Natural killer cell treated with Interleukin-12 subunit alpha and Interleukin-12 subunit beta and Interleukin-15 and Interleukin-18, amount 100 ng/mL, for 72 hours (primary cell): Measurements from ENCODE around the gene PRR15. TPM values are rescaled to one million over a fixed set of nuclear protein-coding genes. Genes with fewer than 3 reads are reported as not detected.

ENCODE experiments used
- ATAC-seq, 2 donors: fragments of 150-1000 bp; cut with Tn5 transposase in 1 of 2; sonication (Bioruptor Pico), chemical (Tn5 transposase) in 1 of 2; 2 replicates each; pipeline ENCODE4 v1.10.0; 2021
- DNase-seq: peaks from one replicate; pipeline ENCODE4 v3.0.0; 2022; ENCODE audit warnings: low spot score
- H3K27ac Mint-ChIP-seq, 2 donors: 1 replicate in 1 of 2; 2 replicates in 1 of 2; pipeline ENCODE4 v1.8.0; 2022; ENCODE audit warnings: mixed read lengths in 2 of 2, mild to moderate bottlenecking in 1 of 2, moderate library complexity in 1 of 2
- H3K27me3 Mint-ChIP-seq, 2 donors: 1 replicate in 1 of 2; 2 replicates in 1 of 2; pipeline ENCODE4 v1.8.0; 2022; ENCODE audit warnings: mixed read lengths in 2 of 2
- H3K36me3 Mint-ChIP-seq: one replicate; pipeline ENCODE4 v1.8.0; 2022; ENCODE audit warnings: mixed read lengths
- H3K4me1 Mint-ChIP-seq, 2 donors: 1 replicate in 1 of 2; 2 replicates in 1 of 2; pipeline ENCODE4 v1.8.0; 2022; ENCODE audit warnings: low read depth in 2 of 2, mixed read lengths in 2 of 2, mild to moderate bottlenecking in 1 of 2
- H3K4me3 Mint-ChIP-seq: one replicate; pipeline ENCODE4 v1.8.0; 2022; ENCODE audit warnings: mixed read lengths
- H3K9me3 Mint-ChIP-seq: 2 replicates; pipeline ENCODE4 v1.8.0; 2022; ENCODE audit warnings: mixed read lengths
- total RNA-seq, 2 donors: library from RNA; stranded (reverse); gene quantifications; one replicate each; pipeline ENCODE4 v1.2.3, GENCODE V29; 2022

PRR15 gene
- total RNA-seq, 2 donors from 2014 or later = not detected

GRCh38 chr7:29588900-29589696 is 25.5 kb downstream of the PRR15 start:
- no peaks in the 10 kb centered on the region for H3K36me3 Mint-ChIP-seq
- no peak overlapping the region for H3K4me3 Mint-ChIP-seq
- peaks cover 6 to 9% of the 10 kb centered on the region in 2 donors for H3K4me1 Mint-ChIP-seq
- DNase-seq = peak; percentile 65
- peaks cover 7 to 10% of the 10 kb centered on the region in 2 donors for H3K27me3 Mint-ChIP-seq
- peak; percentile 54 to 72 for ATAC-seq
- no peak overlapping the region for H3K27ac Mint-ChIP-seq
- H3K9me3 Mint-ChIP-seq = no peaks in the 10 kb centered on the region

DNA sequence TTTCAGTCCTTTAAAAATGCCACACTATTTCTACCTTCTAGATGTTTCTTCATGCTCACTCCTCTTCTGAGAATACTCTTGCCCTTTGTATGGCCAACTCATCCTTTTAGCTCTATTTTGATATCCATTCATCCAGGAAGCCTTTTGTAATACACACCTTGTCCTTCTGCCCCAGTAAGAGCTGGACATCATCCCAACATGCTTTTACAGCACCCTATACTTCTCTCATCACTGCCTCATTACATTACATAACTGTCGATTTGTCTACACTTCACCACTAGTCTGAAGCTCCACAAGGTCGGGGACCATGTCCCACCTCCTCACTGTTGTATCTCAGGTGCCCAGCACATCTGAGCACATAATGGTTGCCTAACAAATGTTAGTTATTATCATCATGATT is 29.2 kb downstream of the PRR15 start:
- Mint-ChIP-seq H3K9me3 (no peaks in the 10 kb centered on the region), H3K27me3 (peaks cover 7 to 10% of the 10 kb centered on the region in 2 donors), H3K4me1 (peaks cover 6 to 9% of the 10 kb centered on the region in 2 donors), H3K27ac (no peak overlapping the region), H3K4me3 (no peak overlapping the region), H3K36me3 (no peaks in the 10 kb centered on the region)
- no peak for ATAC-seq
- no peak for DNase-seq

DNA sequence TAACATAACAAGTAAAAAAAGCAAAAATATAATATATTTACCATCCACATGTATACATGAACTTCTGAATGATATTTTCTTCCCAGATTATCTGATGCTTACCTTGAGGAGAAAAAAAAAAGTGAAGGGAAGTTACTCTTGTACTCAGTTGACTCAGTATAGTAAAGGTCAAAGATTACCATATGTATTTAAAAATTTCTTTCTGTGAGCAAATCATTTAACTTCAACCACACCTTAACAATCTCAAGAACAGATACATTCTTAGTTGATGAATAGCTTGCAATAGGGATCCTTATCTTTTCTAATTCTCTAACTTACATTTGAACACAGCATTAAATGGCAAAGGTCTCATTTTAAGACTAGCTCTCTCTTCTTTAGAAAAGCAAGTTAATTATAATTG is 29.8 kb downstream of the PRR15 start:
- peaks cover 5 to 7% of the 10 kb centered on the region in 2 donors for H3K4me1 Mint-ChIP-seq
- no peaks in the 10 kb centered on the region for H3K36me3 Mint-ChIP-seq
- H3K27ac Mint-ChIP-seq = no peak overlapping the region
- H3K27me3 Mint-ChIP-seq = peaks cover 7 to 9% of the 10 kb centered on the region in 2 donors
- no peak for ATAC-seq
- H3K9me3 Mint-ChIP-seq = no peaks in the 10 kb centered on the region
- no peak for DNase-seq
- H3K4me3 Mint-ChIP-seq = no peak overlapping the region

DNA sequence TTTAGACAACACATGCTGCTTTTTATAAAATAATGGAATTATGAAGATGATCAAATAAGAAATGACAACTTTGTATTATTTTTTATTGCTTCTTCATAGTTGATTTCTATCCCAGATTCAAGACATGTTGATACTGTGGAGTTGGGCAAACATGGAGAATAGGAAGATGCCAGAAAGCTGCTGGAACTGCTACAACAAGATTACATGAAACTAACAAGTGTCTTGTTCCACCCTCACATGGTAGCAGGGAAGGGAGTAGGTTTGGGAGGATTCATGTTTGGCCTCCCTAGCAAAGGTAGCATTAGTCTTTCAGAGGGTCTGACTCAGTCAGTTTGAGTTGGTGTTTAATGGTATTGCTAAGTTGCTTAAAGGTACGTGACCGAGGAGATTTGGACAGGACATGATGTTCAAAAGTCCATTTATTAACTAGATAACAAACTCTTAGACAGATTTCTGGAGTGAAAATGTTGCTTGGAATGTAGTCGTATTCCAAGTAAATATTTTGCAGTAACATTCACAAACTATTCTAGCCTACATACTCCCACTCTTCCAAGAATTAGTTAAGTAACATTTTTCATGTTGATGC is 33.1 kb downstream of the PRR15 start:
- Mint-ChIP-seq H3K4me1 (no peaks in the 10 kb centered on the region), H3K9me3 (no peaks in the 10 kb centered on the region), H3K36me3 (no peaks in the 10 kb centered on the region), H3K27me3 (peaks cover 11% of the 10 kb centered on the region in 2 donors), H3K4me3 (no peak overlapping the region), H3K27ac (no peak overlapping the region)
- no peak for DNase-seq
- ATAC-seq = no peak

- no peak for DNase-seq
- Mint-ChIP-seq H3K27me3 (peaks cover 11% of the 10 kb centered on the region in 2 donors), H3K4me1 (no peaks in the 10 kb centered on the region), H3K4me3 (no peak overlapping the region), H3K9me3 (no peaks in the 10 kb centered on the region), H3K36me3 (no peaks in the 10 kb centered on the region), H3K27ac (no peak overlapping the region)
- ATAC-seq = no peak
Measured at GRCh38 chr7:29597266-29597665, 33.6 kb downstream of the PRR15 start.

DNA sequence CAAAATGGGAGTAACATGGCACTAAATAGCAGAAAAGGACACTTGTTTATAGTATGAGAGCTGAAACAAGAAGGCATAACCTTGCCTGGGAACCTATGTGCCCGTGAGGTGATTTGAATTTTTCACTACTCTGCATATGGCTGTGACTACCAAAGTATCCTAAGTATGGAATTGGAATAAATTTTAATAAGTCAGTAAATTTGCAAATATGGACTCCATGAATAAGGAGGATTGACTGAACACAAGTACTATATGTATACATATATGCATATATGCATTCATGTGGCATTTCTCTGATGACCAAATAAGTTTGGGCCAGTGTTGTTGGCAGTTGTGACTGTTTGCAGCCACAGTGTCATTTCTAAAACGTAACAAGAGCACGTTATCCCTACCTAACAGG is 34.5 kb downstream of the PRR15 start:
- no peak overlapping the region for H3K27ac Mint-ChIP-seq
- H3K27me3 Mint-ChIP-seq = peaks cover 11 to 12% of the 10 kb centered on the region in 2 donors
- H3K4me1 Mint-ChIP-seq = no peaks in the 10 kb centered on the region
- no peaks in the 10 kb centered on the region for H3K9me3 Mint-ChIP-seq
- no peak for ATAC-seq
- no peak overlapping the region for H3K4me3 Mint-ChIP-seq
- no peaks in the 10 kb centered on the region for H3K36me3 Mint-ChIP-seq
- no peak for DNase-seq

- Mint-ChIP-seq H3K27me3 (peaks cover 11 to 13% of the 10 kb centered on the region in 2 donors), H3K4me3 (no peak overlapping the region), H3K36me3 (no peaks in the 10 kb centered on the region), H3K4me1 (no peaks in the 10 kb centered on the region), H3K27ac (no peak overlapping the region), H3K9me3 (no peaks in the 10 kb centered on the region)
- ATAC-seq (no peak), DNase-seq (no peak)
Measured at GRCh38 chr7:29598613-29599012, 35.0 kb downstream of the PRR15 start.

DNA sequence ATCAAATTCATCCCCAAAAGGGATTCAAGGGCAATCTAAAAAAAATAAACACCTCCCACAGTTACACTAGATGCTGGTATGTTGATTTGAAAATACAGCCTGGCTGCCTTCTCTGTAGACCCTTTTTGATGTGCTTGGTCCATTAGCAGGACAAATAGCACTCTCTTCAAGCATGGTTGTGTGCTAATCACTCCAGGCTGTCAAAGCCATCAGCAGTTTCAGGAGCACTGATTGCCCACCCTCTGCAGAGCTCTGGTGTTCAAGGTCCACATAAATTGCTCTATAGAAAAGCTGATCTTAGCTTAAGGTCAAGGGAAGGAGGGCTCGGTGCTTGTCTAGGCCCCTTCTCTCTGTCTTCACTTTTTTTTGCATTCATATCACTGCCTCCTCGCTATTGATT is 35.4 kb downstream of the PRR15 start:
- DNase-seq = no peak
- ATAC-seq = no peak
- peaks cover 13% of the 10 kb centered on the region in 2 donors for H3K27me3 Mint-ChIP-seq
- H3K4me1 Mint-ChIP-seq = no peaks in the 10 kb centered on the region
- no peak overlapping the region for H3K4me3 Mint-ChIP-seq
- H3K9me3 Mint-ChIP-seq = no peaks in the 10 kb centered on the region
- H3K27ac Mint-ChIP-seq = no peak overlapping the region
- no peaks in the 10 kb centered on the region for H3K36me3 Mint-ChIP-seq

GRCh38 chr7:29600661-29601060 is 37.0 kb downstream of the PRR15 start:
- Mint-ChIP-seq H3K9me3 (no peaks in the 10 kb centered on the region), H3K36me3 (no peaks in the 10 kb centered on the region), H3K27me3 (peaks cover 17 to 19% of the 10 kb centered on the region in 2 donors), H3K4me1 (no peaks in the 10 kb centered on the region), H3K4me3 (no peak overlapping the region), H3K27ac (no peak overlapping the region)
- ATAC-seq = no peak
- DNase-seq = no peak

- Mint-ChIP-seq H3K4me3 (no peak overlapping the region), H3K27ac (no peak overlapping the region), H3K27me3 (peaks cover 24 to 26% of the 10 kb centered on the region in 2 donors), H3K4me1 (no peaks in the 10 kb centered on the region), H3K9me3 (no peaks in the 10 kb centered on the region), H3K36me3 (no peaks in the 10 kb centered on the region)
- ATAC-seq = no peak
- no peak for DNase-seq
Measured at GRCh38 chr7:29604052-29604451, 40.4 kb downstream of the PRR15 start.

DNA sequence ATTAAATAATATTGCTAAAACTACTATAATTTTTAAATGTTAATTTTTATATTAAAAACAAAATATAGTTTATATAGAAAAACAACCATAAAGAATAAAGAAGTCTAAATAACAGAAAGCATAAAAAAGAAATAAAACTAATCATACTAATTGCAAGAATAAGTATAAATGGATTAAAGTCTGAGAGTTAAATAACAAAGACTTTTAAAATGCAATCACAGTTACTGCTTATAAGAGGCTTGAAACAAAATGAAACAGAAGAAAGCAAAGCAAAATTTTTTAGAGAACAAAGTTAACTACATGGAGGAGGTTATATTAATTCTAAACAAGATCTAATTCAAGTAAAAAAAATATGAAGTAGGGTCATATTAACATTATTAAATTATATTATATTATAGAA is 41.1 kb downstream of the PRR15 start:
- Mint-ChIP-seq H3K9me3 (no peaks in the 10 kb centered on the region), H3K27ac (no peak overlapping the region), H3K27me3 (peaks cover 26 to 28% of the 10 kb centered on the region in 2 donors), H3K4me3 (no peak overlapping the region), H3K36me3 (no peaks in the 10 kb centered on the region), H3K4me1 (no peaks in the 10 kb centered on the region)
- no peak for DNase-seq
- ATAC-seq = no peak

- Mint-ChIP-seq H3K4me1 (no peaks in the 10 kb centered on the region), H3K9me3 (no peaks in the 10 kb centered on the region), H3K27me3 (peaks cover 18 to 20% of the 10 kb centered on the region in 2 donors), H3K4me3 (no peak overlapping the region), H3K36me3 (no peaks in the 10 kb centered on the region), H3K27ac (no peak overlapping the region)
- no peak for ATAC-seq
- no peak for DNase-seq
Measured at GRCh38 chr7:29605671-29606070, 42.0 kb downstream of the PRR15 start.

DNA sequence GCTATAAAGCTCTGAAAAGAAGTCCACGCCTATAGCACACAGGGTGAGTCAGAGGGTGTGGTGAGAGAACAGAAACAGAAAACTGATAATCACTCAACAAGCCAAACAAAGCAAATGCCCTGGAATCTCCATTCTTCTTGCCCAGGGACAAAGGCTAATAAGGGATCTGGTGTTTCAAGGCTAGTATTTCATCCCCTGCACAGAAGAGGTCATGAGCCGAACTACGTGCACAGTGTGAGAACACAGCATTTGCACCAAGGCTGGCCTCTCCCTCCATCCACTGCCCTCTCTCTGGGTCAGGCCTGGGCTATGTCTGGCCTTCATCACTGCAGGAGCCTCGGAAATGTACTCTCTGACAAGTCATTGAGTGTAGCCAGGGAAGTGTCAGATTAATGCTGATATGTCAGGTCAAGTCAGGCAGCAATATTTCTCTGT is 42.7 kb downstream of the PRR15 start:
- Mint-ChIP-seq H3K4me3 (no peak overlapping the region), H3K36me3 (no peaks in the 10 kb centered on the region), H3K4me1 (no peaks in the 10 kb centered on the region), H3K27me3 (peaks cover 15 to 20% of the 10 kb centered on the region in 2 donors), H3K9me3 (no peaks in the 10 kb centered on the region), H3K27ac (no peak overlapping the region)
- no peak for DNase-seq
- ATAC-seq = no peak

GRCh38 chr7:29606830-29607229 is 43.2 kb downstream of the PRR15 start:
- no peak for ATAC-seq

More at GRCh38 chr7:29606830-29607229, 43.2 kb downstream of the PRR15 start:
- no peaks in the 10 kb centered on the region for H3K4me1 Mint-ChIP-seq
- H3K9me3 Mint-ChIP-seq = no peaks in the 10 kb centered on the region
- no peak overlapping the region for H3K27ac Mint-ChIP-seq
- no peak for DNase-seq
- H3K4me3 Mint-ChIP-seq = no peak overlapping the region
- no peaks in the 10 kb centered on the region for H3K36me3 Mint-ChIP-seq
- peaks cover 20 to 22% of the 10 kb centered on the region in 2 donors for H3K27me3 Mint-ChIP-seq
